Kasumi-1 (cell line): Measurements from ENCODE around the gene CFAP65.

Experiments
- DNase-seq, 2 experiments: peaks; one replicate each; lab custom pipeline; 2025; lab: John Stamatoyannopoulos, UW

CFAP65 gene

GRCh38 chr2:219041252-219041651 is at the start of gene CFAP65:
Gene CFAP65 (minus strand): TSS chr2:219041516. CDS start chr2:219039048, 2,468 bp downstream.
- no peak for DNase-seq

GRCh38 chr2:219090436-219091299 is 49.4 kb upstream of the CFAP65 start:
- DNase-seq = no peak

GRCh38 chr2:219089330-219089729 is 48.0 kb upstream of the CFAP65 start:
- DNase-seq = no peak

GRCh38 chr2:219087848-219088247 is 46.5 kb upstream of the CFAP65 start:
- DNase-seq = no peak

- no peak for DNase-seq
These were observed 46.0 kb upstream of the CFAP65 start for GRCh38 chr2:219087361-219087760.

GRCh38 chr2:219086196-219086595 is 44.9 kb upstream of the CFAP65 start:
- DNase-seq = peak; percentile 5 to 12

- peak; percentile 17 to 47 for DNase-seq
These were observed 43.5 kb upstream of the CFAP65 start for GRCh38 chr2:219084791-219085190.

- no peak for DNase-seq
These were observed 41.1 kb upstream of the CFAP65 start for GRCh38 chr2:219082332-219082958.

GRCh38 chr2:219081701-219082331 is 40.5 kb upstream of the CFAP65 start:
- peak in 1 of 2 experiments; percentile 19 for DNase-seq

GRCh38 chr2:219081096-219081495 is 39.8 kb upstream of the CFAP65 start:
- no peak for DNase-seq

- DNase-seq = no peak
These were observed 38.1 kb upstream of the CFAP65 start for GRCh38 chr2:219079417-219079816.

GRCh38 chr2:219078951-219079350 is 37.6 kb upstream of the CFAP65 start:
- no peak for DNase-seq

- no peak for DNase-seq
These were observed 36.8 kb upstream of the CFAP65 start for GRCh38 chr2:219078126-219078525.

GRCh38 chr2:219076253-219076652 is 34.9 kb upstream of the CFAP65 start:
- no peak for DNase-seq

- DNase-seq = peak; percentile 18 to 55
These were observed 32.3 kb upstream of the CFAP65 start for GRCh38 chr2:219073413-219074129.

GRCh38 chr2:219072741-219073250 is 31.5 kb upstream of the CFAP65 start:
- no peak for DNase-seq

GRCh38 chr2:219071131-219071816 is 30.0 kb upstream of the CFAP65 start:
- DNase-seq = no peak

- DNase-seq = no peak
These were observed 24.2 kb upstream of the CFAP65 start for GRCh38 chr2:219065484-219065883.

GRCh38 chr2:219062081-219062480 is 20.8 kb upstream of the CFAP65 start:
- DNase-seq = no peak

GRCh38 chr2:219060821-219061791 is 19.8 kb upstream of the CFAP65 start, which contains the start of gene IHH:
Gene IHH (minus strand): TSS chr2:219060921. CDS start chr2:219060467, 454 bp downstream.
- DNase-seq = no peak
